GM21423 (cell line): Measurements from ENCODE around the gene UST.
"Not testable (repeated sequence)": the region's sequence is repeated elsewhere in the genome, so short reads cannot be mapped to it uniquely, and the experiment has no call there.

Source experiments
- ATAC-seq: cut with Tn5 transposase; IDR thresholded peaks from one replicate; pipeline ENCODE4 v1.9.1; 2021; ENCODE audit warnings: mild to moderate bottlenecking, moderate library complexity; ENCODE audit not compliant: unreplicated experiment

The UST gene

GRCh38 chr6:148890096-148890495, 143.3 kb downstream of the UST start:
- ATAC-seq = no peak

GRCh38 chr6:148890652-148891404, 144.0 kb downstream of the UST start:
- no peak for ATAC-seq

- ATAC-seq = no peak
These were observed 144.6 kb downstream of the UST start for GRCh38 chr6:148891405-148891783.

DNA sequence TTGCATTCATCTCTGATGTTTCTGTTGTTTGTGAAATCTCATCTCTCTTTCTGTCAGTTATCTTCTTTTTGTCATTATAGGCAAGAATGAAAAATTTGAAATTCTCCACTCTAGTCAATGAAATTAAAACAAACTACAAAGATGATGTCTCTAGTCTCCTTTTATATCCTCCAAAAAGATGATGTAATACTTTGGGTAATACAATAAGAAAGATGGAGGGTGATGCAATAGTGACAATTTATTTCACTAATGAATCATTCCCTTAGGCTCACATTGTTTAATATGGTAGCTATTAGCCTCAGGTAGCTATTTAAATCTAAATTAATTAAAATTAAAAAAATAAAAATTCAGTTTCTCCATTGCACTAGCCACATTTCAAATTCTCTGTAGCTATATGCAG, 145.4 kb downstream of the UST start:
- ATAC-seq = no peak

DNA sequence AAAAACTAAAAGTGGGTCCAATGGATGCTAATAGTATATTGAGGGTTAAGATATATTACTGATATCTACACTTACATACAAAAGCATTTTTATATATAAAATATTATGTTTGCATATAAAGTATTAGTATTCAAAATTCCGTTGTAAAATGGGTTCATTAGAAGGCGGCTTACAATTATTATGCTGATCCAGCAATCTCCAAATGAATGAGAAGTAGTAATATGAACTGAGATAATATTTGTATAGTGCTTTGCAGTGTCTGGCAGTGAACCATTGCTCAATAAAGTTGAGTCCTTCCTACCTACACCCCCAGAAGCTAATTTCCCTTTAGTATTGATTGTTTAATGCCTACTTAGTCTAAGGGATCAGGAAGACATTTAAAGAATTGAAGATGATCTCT, 146.2 kb downstream of the UST start:
- ATAC-seq = no peak

DNA sequence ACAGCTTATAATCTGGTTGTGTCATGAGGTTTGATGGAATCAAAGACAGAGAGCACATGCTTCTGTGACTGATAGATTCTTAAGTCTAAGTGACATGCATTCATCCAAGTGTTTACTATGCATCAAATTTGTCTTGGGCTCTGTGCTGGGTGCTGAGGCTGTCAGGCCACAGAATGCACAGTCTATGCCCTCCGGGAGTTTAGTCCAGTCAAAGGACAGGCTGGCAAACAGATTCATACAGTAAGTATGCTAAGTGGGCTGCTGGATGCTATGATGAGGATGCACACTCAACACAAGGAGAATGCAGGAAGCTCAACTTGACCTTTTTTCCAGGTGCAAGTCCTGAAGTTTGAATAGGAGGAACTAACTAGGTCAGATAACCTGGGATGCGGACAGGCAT, 146.7 kb downstream of the UST start:
- ATAC-seq = no peak

GRCh38 chr6:148898376-148899014, 151.7 kb downstream of the UST start:
- no peak for ATAC-seq

GRCh38 chr6:148904896-148905870, 158.4 kb downstream of the UST start:
- no peak for ATAC-seq

GRCh38 chr6:148905901-148906300, 159.1 kb downstream of the UST start:
- ATAC-seq = no peak

DNA sequence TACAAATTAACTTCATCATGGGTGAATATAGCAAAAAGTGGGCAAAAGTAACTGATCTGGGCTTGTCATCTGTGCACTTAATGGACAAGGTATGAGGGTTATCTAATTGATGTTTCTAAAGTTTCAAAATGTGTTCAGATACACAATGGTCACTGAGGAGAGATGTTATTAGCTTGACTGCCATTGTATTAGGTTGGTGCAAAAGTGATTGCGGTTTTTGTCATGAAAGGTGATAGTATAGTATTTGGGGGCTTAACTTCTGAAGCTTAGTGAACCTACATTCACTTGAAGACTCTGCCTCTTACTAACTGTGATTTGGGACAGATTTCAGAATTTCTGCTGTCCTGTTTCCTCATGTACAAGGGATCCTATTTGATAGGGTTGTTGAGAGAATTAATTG, 159.6 kb downstream of the UST start:
- ATAC-seq = no peak

DNA sequence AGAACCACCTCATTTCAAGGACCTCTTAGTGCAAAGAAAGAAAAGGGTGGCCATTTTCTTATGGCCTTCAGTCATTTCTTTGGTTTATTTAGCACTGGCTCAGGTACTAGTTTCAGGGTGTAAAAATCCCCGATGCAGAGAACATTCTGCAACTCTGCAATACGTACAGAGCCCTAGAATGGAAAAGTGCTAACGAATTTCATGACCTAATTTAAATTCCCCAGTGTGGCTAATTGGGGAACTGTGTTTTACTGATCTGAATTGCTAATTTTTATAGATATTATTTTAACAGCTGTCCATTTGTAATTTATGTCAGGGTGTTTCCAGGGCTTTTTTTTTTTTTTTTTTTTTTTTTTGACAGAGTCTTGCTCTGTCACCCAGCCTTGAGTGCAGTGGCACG, 160.7 kb downstream of the UST start:
- no peak for ATAC-seq

DNA sequence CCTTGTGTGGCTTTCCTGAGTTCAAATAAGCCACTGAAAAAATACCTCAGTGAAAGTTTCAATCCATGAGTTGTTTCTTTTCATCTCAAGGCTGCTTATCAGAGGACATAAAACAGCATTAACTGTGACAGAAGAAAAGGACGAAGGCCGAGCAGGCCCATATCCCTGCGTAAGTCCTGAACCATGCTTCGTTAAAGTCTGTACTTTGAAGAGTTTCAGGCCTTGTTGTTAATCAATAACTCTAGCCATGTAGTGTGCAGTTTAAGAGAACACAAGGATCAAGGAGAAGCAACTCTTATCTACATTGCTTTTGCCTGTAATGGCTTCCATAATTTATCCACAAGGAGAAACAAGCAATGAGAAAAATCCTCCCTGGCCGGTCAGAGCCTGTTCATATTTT, 165.4 kb downstream of the UST start:
- no peak for ATAC-seq

DNA sequence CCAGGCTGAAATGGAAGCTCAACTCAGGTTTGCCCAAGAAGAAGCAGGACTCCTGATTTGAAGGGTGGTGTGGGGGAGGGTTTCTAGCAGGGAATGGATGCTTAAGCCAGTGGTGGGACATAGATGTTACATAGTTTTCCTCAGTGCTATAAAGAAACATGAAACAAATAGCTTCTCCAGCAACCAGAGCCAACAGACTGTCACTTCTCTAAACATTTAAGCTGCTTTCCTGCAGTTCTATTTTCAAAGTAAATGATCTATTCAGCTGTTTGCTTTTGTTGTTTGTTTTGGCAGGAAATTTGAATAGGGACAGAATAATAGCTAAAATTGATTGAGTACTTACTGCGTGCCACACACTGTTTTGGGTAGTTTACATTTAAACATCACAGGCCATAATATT, 169.0 kb downstream of the UST start:
- ATAC-seq = no peak

GRCh38 chr6:148916485-148916884, 169.7 kb downstream of the UST start:
- ATAC-seq = not testable (repeated sequence)

DNA sequence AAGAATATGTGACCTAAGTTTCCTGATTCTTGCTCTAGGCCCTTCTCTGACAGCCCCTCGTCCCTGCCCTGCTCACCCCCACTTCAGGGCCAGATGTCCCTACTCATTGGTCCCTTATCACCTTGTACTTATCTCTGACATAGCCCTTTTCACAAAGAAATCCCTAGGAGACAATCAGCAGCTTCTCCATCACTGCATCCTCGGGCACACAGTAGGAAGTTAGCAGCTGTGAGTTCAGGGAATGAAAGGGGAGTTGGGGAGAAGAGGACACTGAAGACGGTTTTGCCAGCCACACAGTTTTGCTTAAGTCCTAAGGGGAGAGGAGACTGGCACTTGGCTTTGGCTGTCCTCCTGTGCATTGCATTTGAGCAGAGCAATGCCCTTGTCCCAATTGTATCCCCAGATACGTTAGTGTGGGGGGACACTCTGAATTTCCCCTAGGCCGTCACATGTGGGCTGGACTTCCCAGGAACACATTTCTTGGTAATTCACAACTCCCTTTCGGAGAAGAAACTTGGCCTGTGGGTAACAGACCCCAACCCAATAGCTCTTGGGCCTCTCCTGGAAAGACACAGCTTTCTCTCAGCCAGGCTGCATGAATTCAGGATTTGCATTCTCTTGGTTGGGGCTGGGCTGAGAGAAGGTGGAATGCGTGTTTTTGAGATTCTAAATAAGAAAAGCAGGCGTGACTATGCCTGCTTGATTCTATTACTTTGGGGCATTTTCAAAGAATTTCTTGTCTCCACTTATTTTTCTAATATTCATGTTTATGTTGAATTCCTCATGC, 177.6 kb downstream of the UST start:
- ATAC-seq = no peak

DNA sequence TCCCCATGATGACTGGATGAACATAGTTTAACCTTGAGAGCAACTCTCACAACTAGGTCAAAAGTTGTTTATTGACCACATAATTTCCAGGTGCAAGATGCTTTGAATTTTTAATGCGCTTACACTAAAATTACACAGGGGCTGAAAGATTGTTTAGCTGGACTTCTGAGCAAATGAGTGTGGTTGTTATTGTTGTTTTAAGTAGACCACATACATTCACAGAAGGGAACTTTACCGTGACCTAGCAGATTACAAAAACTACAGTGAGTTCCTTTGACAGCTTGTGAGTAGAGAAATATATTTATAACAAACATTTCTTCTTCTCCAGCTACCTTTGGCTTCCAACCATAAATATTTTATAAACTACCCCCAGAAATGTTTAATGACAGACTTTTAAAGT, 178.9 kb downstream of the UST start:
- ATAC-seq = no peak

- no peak for ATAC-seq
These were observed 179.6 kb downstream of the UST start for GRCh38 chr6:148926478-148926877.

DNA sequence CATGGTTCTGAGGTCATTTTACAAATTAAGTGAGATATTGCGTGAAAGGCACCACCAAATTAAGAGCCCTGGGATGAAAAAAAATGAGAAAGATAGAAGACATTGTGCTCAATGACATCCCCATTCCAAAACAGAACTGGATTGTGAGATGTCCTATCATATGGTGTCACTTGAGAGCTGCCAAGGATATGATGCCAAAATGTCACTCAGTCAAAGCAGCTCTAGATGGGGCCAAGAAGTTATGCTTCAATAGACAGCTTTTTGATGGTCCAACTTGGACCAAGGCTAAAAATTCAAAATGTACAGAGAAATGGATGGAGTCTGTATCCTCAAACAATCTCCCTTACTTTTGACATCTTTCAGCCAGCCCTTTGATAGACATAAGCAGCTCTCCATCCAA, 180.8 kb downstream of the UST start:
- ATAC-seq = no peak

DNA sequence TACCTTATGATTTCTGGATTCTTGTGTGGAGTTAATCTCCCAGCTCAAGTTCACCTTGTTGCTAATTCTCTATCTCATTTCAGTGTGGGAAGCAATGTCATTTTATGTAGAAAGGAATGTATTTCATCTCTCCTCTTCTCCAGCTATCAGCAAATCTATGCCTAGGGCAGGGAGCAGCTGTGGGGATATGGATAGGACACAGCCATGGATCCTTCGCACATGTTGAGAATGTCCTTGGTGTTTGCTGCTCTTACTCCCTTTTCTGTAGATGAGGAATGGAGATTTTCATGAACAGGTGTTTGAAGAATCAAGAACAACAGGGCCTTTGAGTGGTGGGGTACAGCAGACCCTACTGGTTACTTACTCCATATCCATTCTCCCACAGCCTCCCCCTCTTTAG, 182.0 kb downstream of the UST start:
- no peak for ATAC-seq

DNA sequence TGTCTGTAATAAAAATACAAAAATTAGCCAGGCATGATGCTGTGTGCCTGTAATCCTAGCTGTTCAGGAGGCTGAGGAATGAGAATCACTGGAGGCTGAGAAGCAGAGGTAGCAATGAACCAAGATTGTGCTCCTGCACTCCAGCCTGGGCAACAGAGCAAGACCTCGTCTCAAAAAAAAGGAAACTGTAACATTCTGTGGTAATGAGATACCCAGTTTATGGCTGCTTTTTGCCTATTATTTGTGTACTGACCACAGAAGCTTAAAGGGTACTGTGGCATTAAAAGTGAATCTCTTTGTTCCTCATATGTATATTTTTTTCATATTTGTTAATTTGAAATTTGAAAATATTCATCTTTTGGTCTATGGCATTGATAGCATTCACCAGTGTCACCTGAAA, 185.4 kb downstream of the UST start:
- no peak for ATAC-seq

- ATAC-seq = no peak
These were observed 185.9 kb downstream of the UST start for GRCh38 chr6:148932731-148933130.
